HepG2 (cell line): ENCODE measurements around the gene GATAD2B. TPM values are rescaled to one million over a fixed set of nuclear protein-coding genes. Genes with fewer than 3 reads are reported as not detected.
A peak's percentile ranks its signal among the peaks of the same experiment; 100 is the strongest.

ENCODE experiments used
- ATAC-seq: fragments of 200-7000 bp; cut with Tn5 transposase; 3 replicates; pipeline ENCODE4 v1.9.1; 2020; ENCODE audit warnings: mild to moderate bottlenecking, moderate library complexity
- BruUV-seq: library from RNA; stranded (reverse); fragments of 400-500 nt; replicated peaks from 2 replicates; lab custom pipeline; 2021; lab: Mats Ljungman, UMichigan
- CTCF ChIA-PET: fragments of 300-600 bp; formaldehyde crosslinking; extraction: SDS; loops from one replicate; lab custom pipeline; 2021; ENCODE audit warnings: low total read pairs, inconsistent platforms, low intra/inter-chr PET ratio; lab: Yijun Ruan, JAX
- POLR2A ChIA-PET: fragments of 350-600 bp; sonication (Branson Sonifier 250); formaldehyde crosslinking; loops from one replicate; lab custom pipeline; 2020; ENCODE audit warnings: antibody characterized with exemption, inconsistent platforms; lab: Yijun Ruan, JAX
- DNase-seq: peaks from one replicate; pipeline ENCODE4 v3.0.0-alpha.2; 2015; ENCODE audit warnings: low spot score
- FAIRE-seq: peaks from 3 replicates; lab custom pipeline; 2011; peaks lifted over from hg19 to GRCh38; lab: Jason Lieb, UNC
- H2AFZ ChIP-seq: one replicate; pipeline ENCODE4 v1.6.1; 2011; ENCODE audit warnings: low read length, inconsistent platforms
- H3K27ac ChIP-seq: fragments of 300-600 bp; 3 replicates; pipeline ENCODE4 v1.8.0; 2011; ENCODE audit warnings: mixed run types, mild to moderate bottlenecking, mixed read lengths, low read length, inconsistent platforms; ENCODE audit not compliant: insufficient read depth; ENCODE audit errors: extremely low read length
- H3K27me3 ChIP-seq, 2 experiments: fragments of 200-600 bp in 1 of 2; 2 replicates in 1 of 2; 3 replicates in 1 of 2; pipeline versions ENCODE4 v1.6.0 to v1.8.0; 2011; ENCODE audit warnings: low read length in 2 of 2, mild to moderate bottlenecking in 2 of 2, moderate library complexity in 2 of 2, inconsistent platforms in 1 of 2; ENCODE audit not compliant: insufficient read depth in 2 of 2, control insufficient read depth in 1 of 2
- H3K36me3 ChIP-seq, 2 experiments: fragments of 200-600 bp in 1 of 2; replicated peaks in 1 of 2; 2 replicates in 1 of 2; 3 replicates in 1 of 2; pipeline versions ENCODE4 v1.5.1 to v1.8.0; 2011; ENCODE audit warnings: low read length in 2 of 2, inconsistent platforms in 1 of 2; ENCODE audit not compliant: insufficient read depth in 2 of 2, control insufficient read depth in 1 of 2
- H3K4me1 ChIP-seq: 2 replicates; pipeline ENCODE4 v1.5.1; 2012; ENCODE audit warnings: low read length, inconsistent platforms; ENCODE audit not compliant: insufficient read depth
- H3K4me2 ChIP-seq: 2 replicates; pipeline ENCODE4 v1.6.0; 2011; ENCODE audit warnings: low read depth, low read length, inconsistent platforms
- H3K4me3 ChIP-seq, 3 experiments: fragments of 200-600 bp in 1 of 3; sonication (generic), shearing (Covaris generic) in 1 of 3; replicated peaks in 1 of 3; 2 replicates each; pipeline ENCODE4 v1.5.1; 2011 to 2016; ENCODE audit warnings: low read length in 3 of 3, inconsistent platforms in 2 of 3, low read depth in 2 of 3, mild to moderate bottlenecking in 2 of 3, control low read depth in 1 of 3, mixed read lengths in 1 of 3; ENCODE audit not compliant: insufficient read depth in 1 of 3
- H3K79me2 ChIP-seq: one replicate; pipeline ENCODE4 v1.6.1; 2011; ENCODE audit warnings: low read length, inconsistent platforms; ENCODE audit not compliant: insufficient read depth
- H3K9ac ChIP-seq: 2 replicates; pipeline ENCODE4 v1.6.0; 2011; ENCODE audit warnings: mild to moderate bottlenecking, low read depth, low read length, inconsistent platforms; ENCODE audit not compliant: insufficient read depth
- H3K9me3 ChIP-seq: 2 replicates; pipeline ENCODE4 v1.5.1; 2012; ENCODE audit warnings: mild to moderate bottlenecking, low read length
- H4K20me1 ChIP-seq: 2 replicates; pipeline ENCODE4 v1.6.0; 2011; ENCODE audit warnings: inconsistent platforms, mild to moderate bottlenecking, low read length, moderate library complexity; ENCODE audit not compliant: insufficient read depth
- DBP ChIP-seq: sonication (generic); formaldehyde crosslinking; IDR thresholded peaks from 2 replicates; pipeline ENCODE4 v1.4.0; 2020; ENCODE audit warnings: missing genetic modification reagents; ENCODE audit errors: not compliant biosample characterization
- HNF1A ChIP-seq, 2 experiments: sonication (generic) in 1 of 2; formaldehyde crosslinking in 1 of 2; IDR thresholded peaks; 2 replicates each; pipeline versions ENCODE4 v1.4.0 to v1.6.1; 2016 to 2020; ENCODE audit warnings: borderline replicate concordance in 1 of 2, low read depth in 1 of 2, mild to moderate bottlenecking in 1 of 2, missing genetic modification reagents in 1 of 2
- HNF4A ChIP-seq: sonication (generic); formaldehyde crosslinking; IDR thresholded peaks from 2 replicates; pipeline ENCODE4 v1.4.0; 2020; ENCODE audit warnings: missing genetic modification reagents
- IRF9 ChIP-seq: sonication (generic); formaldehyde crosslinking; IDR thresholded peaks from 2 replicates; pipeline ENCODE4 v1.8.0; 2022; ENCODE audit warnings: missing genetic modification reagents, mild to moderate bottlenecking, borderline replicate concordance
- RARA ChIP-seq: IDR thresholded peaks from 2 replicates; pipeline ENCODE4 v1.6.1; 2016; ENCODE audit warnings: missing genetic modification reagents, missing compliant biosample characterization
- RXRB ChIP-seq: IDR thresholded peaks from 2 replicates; pipeline ENCODE4 v1.6.1; 2016; ENCODE audit warnings: borderline replicate concordance, missing genetic modification reagents, missing compliant biosample characterization
- TFDP1 ChIP-seq: IDR thresholded peaks from 2 replicates; pipeline ENCODE4 v1.6.1; 2016; ENCODE audit warnings: missing compliant biosample characterization, missing genetic modification reagents, borderline replicate concordance
- ZNF251 ChIP-seq: sonication (generic); formaldehyde crosslinking; IDR thresholded peaks from 2 replicates; pipeline ENCODE4 v1.9.0; 2021; ENCODE audit warnings: mild to moderate bottlenecking, missing genetic modification reagents
- ZNF546 ChIP-seq: sonication (generic); formaldehyde crosslinking; conservative IDR thresholded peaks from 2 replicates; pipeline ENCODE4 v1.8.1; 2023; ENCODE audit warnings: mild to moderate bottlenecking, missing genetic modification reagents
- ZNF572 ChIP-seq: sonication (generic); formaldehyde crosslinking; IDR thresholded peaks from 2 replicates; pipeline ENCODE4 v1.5.1; 2020; ENCODE audit warnings: mild to moderate bottlenecking, missing genetic modification reagents
- ZNF709 ChIP-seq: sonication (generic); formaldehyde crosslinking; IDR thresholded peaks from 2 replicates; pipeline ENCODE4 v1.5.0; 2020; ENCODE audit warnings: mild to moderate bottlenecking, missing genetic modification reagents
- ZNF75D ChIP-seq: sonication (generic); formaldehyde crosslinking; IDR thresholded peaks from 2 replicates; pipeline ENCODE4 v1.8.1; 2023; ENCODE audit warnings: missing genetic modification reagents, mild to moderate bottlenecking, borderline replicate concordance
- WGBS: methylation state at CpG from one replicate; pipeline ENCODE4 v1.1.6; 2017; ENCODE audit warnings: low lambda C conversion rate; 5-methylcytosine and 5-hydroxymethylcytosine counted together
- in situ Hi-C: cut with HindIII; loops from 2 replicates; pipeline ENCODE4 v1.10.0; 2017; ENCODE audit warnings: low pct_unique_long_range_greater_than_20kb; ENCODE audit not compliant: extremely low pct_ligation_motif_present
- intact Hi-C: fragments of 100-400 bp; cut with micrococcal nuclease; formaldehyde crosslinking; loops from one replicate; pipeline ENCODE4 v1.10.0; 2022; ENCODE audit not compliant: unreplicated experiment
- polyA plus RNA-seq, 8 experiments: library from polyadenylated mRNA; depleted of rRNA in 3 of 8; stranded (reverse) in 7 of 8; unstranded in 1 of 8; fragments of >200 nt; fragmentation: Illumina TruSeq in 4 of 8; extraction: Trizol in 4 of 8; gene quantifications; 2 replicates each; pipeline versions ENCODE4 v1.2.1 to v1.2.3, GENCODE V29; 2011 to 2016; ENCODE audit warnings: low read depth in 4 of 8, missing spikeins in 1 of 8, mixed read lengths in 1 of 8; ENCODE audit not compliant: insufficient read depth in 1 of 8
- total RNA-seq, 5 experiments: library from RNA; depleted of rRNA; stranded (reverse); fragments of >200 nt; fragmentation: Illumina TruSeq; extraction: Trizol; gene quantifications; 2 replicates each; pipeline ENCODE4 v1.2.3, GENCODE V29; 2016; ENCODE audit warnings: low read depth in 1 of 5
- TF ChIP-seq, protein P1 (sequence below): IDR thresholded peaks from 2 replicates; pipeline ENCODE4 v1.6.1; 2016; ENCODE audit warnings: low read depth

GATAD2B gene
- total and polyA plus RNA-seq, 2 of the 13 experiments (the other 11 are each of a cell fraction or from before 2014, with no cell fraction given): 3.2 to 5.2 TPM

GRCh38 chr1:153779781-153780541, 142.8 kb downstream of the GATAD2B start:
- in situ Hi-C loops (loop anchor here (10.0 kb wide), 1 partner anchor 265 kb away; no protein-coding TSS in a partner anchor), intact Hi-C loops (no loop called here)
- ATAC-seq (peak; percentile 3; the same call in 1 of the 3 replicates), FAIRE-seq (peak; percentile 8), DNase-seq (no peak)
- H3K9me3 ChIP-seq: no peaks in the 10 kb centered on the region
- peak overlapping the region in 1 of 3 experiments; percentile 46; a peak in 1 of 6 replicates for H3K4me3 ChIP-seq
- no peaks in the 10 kb centered on the region for H4K20me1 ChIP-seq
- no peaks in the 10 kb centered on the region for H3K36me3 ChIP-seq
- H3K4me2 ChIP-seq: peak overlapping the region; percentile 55
- no peaks in the 10 kb centered on the region for H3K79me2 ChIP-seq
- no peak overlapping the region for H3K9ac ChIP-seq
- no TSS peak for BruUV-seq
- peaks cover 70% of the 10 kb centered on the region for H3K4me1 ChIP-seq
- WGBS: 23% methylated on average over 11 of the region's 17 CpGs
- no peaks in the 10 kb centered on the region for H3K27me3 ChIP-seq
- ChIA-PET POLR2A (interaction anchor here (0.6 to 2.1 kb wide), 6 partner anchors 11 to 210 kb away, joined by 3 to 16 read pairs (median 3); partner anchors contain the start of genes CREB3L4, ILF2, INTS3 and RPS27), CTCF (no interaction called here)
- H2AFZ ChIP-seq: no peak overlapping the region
- no peak overlapping the region for H3K27ac ChIP-seq
- no peak for TF ChIP-seq ZNF251 (CRISPR knock-in tag)
- no peak for TF ChIP-seq ZNF75D (CRISPR knock-in tag)
- TF ChIP-seq DBP (CRISPR knock-in tag): no peak
- peak; percentile 80 for TF ChIP-seq RXRB (CRISPR knock-in tag)
- TF ChIP-seq HNF1A (IDR thresholded peaks at IDR 0.05; ENCODE audit: low read depth): no peak
- no peak for TF ChIP-seq HNF1A (CRISPR knock-in tag; IDR thresholded peaks at IDR 0.05; ENCODE audit: borderline replicate concordance)
- 0 out of 2 replicates have a peak, but pooled peaks have one; percentile 20 for TF ChIP-seq ZNF572 (CRISPR knock-in tag)
- TF ChIP-seq IRF9: no peak
- TF ChIP-seq ZNF546 (CRISPR knock-in tag): no peak
- TF ChIP-seq HNF4A (CRISPR knock-in tag): peak; percentile 47
- TF ChIP-seq, protein P1, sequence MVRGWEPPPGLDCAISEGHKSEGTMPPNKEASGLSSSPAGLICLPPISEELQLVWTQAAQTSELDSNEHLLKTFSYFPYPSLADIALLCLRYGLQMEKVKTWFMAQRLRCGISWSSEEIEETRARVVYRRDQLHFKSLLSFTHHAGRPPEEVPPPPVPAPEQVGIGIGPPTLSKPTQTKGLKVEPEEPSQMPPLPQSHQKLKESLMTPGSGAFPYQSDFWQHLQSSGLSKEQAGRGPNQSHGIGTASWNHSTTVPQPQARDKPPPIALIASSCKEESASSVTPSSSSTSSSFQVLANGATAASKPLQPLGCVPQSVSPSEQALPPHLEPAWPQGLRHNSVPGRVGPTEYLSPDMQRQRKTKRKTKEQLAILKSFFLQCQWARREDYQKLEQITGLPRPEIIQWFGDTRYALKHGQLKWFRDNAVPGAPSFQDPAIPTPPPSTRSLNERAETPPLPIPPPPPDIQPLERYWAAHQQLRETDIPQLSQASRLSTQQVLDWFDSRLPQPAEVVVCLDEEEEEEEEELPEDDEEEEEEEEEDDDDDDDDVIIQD: no peak
- no peak for TF ChIP-seq TFDP1
- no peak for TF ChIP-seq ZNF709 (CRISPR knock-in tag)
- peak; percentile 55; the same call in 1 of the 2 replicates for TF ChIP-seq RARA
